NK-92 treated with Interleukin-12 subunit alpha and Interleukin-12 subunit beta, amount 100 ng/mL, for 24 hours (cell line): ENCODE results near the gene DCAF6.

ENCODE experiments used
- DNase-seq: peaks from one replicate; lab custom pipeline; 2025; lab: John Stamatoyannopoulos, UW

The DCAF6 gene

DNA sequence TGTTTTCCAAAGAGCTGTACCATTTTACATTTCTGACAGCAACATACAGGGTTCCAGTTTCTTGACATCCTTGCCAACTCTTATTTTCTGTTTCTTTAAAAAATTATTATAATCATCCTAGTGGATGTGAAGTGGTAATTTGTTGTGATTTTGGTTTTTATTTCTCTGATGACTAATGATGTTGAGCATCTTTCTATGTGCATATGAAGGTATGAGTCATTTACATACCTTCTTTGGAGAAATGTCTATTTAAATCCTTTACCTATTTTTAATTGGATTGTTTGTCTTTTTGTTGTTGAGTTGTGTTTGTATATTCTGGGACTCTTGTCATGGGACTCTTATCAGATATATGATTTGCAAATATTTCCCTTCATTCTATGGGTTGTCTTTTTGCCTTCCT, 21.2 kb downstream of the DCAF6 start:
- no peak for DNase-seq

DNA sequence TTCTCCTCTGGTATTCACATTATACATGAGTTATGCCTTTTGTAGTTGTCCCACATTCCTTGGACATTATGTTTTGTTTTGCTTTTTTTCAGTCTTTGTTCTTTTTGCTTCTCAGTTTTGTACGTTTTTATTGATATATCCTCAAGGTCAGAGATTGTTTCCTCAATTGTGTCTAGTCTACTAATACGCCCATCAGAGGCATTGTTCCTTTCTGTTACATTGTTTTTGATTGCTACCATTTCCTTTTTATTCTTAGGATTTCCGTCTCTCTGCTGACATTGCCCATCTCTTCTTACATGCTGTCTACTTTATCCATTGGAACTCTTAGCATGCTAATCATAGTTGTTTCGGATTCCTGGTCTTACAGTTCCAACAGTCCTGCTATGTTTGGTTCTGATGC, 28.2 kb downstream of the DCAF6 start:
- DNase-seq: no peak

DNA sequence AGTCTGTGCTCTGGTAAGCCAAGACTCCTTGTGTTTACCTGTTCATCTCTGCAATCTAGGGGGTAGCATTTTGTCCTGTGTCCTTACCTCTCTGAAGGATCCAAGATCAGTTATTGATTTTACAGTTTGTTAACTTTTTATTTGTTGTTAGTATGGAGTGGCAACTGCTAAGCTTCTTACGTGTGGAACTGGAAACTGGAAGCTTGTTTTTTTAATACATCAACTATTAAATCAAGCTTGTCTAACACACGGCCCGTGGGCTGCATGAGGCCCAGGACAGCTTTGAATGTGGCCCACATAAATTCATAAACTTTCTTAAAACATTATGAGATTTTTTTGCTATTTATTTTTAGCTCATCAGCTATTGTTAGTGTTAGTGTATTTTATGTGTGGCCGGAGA, 29.6 kb downstream of the DCAF6 start:
- DNase-seq: no peak

DNA sequence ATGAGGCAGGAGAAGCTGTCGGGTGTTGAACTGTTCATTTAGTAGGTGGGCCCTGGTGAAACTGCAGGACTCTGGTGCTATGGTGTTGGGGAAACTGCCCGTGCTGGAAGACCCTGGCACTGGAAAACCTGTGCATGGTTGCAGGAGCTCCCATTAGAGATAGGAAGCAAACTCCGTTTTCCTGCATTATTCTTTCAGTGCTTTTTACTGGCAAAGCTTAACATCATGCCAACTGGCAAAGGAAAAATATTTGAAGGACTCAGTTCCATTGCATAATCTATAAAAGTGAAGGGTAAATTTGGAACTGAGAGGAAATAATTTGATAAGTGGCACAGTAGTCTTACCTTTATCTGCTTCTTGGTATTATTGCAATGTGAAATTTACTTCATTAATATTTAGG, 32.1 kb downstream of the DCAF6 start:
- DNase-seq: no peak

DNA sequence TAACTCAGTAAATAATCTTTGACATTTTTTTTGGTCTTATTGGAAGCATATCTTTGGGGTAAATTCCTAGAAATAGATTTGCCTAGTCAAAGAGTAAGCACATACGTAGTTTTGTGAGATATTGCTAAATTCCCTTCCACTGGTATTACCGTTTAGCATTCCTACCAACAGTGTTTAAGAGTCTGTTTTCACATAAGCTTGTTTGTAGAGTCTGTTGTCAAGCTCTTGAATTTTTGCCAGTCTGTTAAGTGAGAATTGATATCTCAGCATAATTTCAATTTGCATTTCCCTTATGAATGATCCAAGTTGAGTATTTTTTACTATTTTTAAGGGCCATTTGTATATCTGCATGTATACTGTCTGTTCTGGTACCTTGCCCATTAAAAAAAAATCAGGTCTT, 37.3 kb downstream of the DCAF6 start:
- DNase-seq: no peak

DNA sequence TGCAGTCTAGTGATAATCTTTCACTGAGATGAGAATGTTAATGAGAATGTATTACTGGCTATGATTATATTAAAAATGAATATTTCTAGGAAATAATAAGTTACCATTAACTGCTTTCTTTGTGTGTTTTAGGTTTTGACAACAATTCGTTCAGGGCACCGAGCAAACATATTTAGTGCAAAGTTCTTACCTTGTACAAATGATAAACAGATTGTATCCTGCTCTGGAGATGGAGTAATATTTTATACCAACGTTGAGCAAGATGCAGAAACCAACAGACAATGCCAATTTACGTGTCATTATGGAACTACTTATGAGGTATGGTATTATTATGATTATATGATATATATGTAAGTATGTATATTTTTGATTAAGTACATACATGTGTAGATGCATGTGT, 38.2 kb downstream of the DCAF6 start:
- DNase-seq: no peak

DNA sequence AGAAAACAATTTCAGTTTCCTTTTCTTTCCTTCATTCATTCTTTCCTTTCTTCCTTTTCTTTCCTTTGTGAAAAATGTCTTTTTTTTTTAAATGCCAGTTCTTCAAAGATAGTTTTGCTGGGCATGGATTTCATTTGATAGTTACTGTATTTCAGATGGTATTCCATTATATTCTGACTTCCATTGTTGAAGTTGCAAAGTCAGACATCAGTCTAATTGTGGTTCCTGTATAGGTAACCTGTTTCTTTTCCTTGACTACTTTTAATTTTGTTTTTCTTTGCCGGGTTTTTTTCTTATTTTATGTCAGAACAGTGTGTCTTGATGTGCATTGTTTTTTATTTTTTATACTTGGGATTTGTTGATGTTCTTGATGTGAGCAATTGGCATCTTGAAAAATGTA, 40.8 kb downstream of the DCAF6 start:
- no peak for DNase-seq

DNA sequence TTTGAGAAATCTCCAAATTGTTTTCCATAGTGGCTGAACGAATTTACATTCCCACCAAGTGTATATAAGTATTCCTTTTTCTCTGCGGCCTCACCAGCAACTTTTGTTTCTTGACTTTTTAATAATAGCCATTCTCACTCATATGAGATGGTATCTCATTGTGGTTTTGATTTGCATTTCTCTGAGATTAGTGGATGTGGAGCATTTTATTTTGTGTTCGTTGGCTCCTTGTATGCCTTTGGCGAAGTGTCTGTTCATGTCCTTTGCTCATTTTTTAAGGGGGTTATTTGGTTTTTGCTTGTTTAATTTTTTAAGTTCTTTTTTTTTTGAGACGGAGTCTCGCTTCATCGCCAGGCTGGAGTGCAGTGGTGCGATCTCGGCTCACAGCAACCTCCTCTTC, 45.5 kb downstream of the DCAF6 start:
- no peak for DNase-seq

DNA sequence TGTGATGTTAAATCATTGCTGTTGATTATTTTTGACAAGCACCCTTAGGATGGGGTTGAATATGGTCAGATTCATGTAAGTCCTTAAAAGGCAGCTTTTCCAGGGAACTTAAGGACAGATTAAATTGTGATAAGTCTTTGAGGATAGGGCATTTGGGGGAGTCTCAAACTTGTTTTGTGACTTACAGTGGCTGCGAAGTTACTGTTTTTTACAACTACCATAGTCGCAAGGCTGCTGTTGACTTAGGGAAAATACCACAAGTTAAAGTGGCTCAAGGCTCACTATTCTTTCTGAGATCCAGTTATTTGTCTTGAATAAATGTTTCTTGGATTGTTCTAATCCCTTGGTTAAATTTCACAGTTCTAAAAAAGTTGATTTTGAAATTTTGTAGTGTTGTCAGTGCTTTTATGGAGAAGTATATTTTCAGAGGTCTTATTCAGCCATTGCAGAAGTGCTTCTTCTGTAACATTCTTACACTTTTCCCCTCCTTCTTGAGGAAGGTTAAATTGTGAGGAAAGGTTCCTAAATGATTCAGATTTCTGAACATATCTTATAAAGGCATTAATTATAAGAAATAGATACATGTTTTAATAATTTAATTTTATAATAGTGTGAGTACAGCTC, 47.4 kb downstream of the DCAF6 start:
- no peak for DNase-seq

DNA sequence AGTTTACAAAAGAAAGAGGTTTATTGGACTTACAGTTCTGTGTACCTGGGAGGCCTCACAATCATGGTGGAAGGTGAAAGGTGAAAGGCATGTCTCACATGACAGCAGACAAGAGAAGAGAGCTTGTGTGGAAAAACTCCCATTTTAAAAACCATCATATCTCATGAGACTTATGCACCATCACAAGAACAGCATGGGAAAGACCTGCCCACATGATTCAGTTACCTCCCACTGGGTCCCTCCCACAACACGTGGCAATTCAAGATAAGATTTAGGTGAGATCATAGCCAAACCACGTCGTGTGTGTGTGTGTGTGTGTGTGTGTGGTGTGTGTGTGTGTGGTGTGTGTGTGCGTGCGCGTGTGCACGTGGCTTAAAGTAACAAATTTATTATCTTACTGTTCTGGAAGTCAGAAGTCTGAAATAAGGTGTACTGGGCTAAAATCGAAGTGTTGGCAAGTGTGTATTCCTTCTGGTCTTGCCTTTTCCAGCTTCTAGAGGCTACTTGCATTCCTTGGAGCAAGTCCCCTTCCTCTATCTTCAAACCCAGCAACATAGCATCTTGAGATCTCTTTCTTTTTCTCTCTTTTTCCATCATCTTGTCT, 48.5 kb downstream of the DCAF6 start:
- no peak for DNase-seq

DNA sequence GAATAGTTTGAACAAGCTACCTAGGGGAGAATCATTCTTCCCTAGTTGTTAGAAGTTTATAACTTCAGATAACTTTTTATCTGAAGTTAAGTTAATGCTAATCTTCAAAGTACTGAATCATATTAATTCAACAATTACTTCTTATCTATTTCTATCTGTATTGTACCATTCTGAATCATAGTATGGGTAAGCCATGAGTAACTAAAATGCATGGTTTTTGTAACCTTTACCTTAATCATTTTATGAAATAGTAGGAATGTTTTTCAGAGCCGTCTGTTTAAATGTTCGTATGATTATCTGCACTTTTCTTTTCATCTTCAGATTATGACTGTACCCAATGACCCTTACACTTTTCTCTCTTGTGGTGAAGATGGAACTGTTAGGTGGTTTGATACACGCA, 50.7 kb downstream of the DCAF6 start:
- DNase-seq: no peak

DNA sequence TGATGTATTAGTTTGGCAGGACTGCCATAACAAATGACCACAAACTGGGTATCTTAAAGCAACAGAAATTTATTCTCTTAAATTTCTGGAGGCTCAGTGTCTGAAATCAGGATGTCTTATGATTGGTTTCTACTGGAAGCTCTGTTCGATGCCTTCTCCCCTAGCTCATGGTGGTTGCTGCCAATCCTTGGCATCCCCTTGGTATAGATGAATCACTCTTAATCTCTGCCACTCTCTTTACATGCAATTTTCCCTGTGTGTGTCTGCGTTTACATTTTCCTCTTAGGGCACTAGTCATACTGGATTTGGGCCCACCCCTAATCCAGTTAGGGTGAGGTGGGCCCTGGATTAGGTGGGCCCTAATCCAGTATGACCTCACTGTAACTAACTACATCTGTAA, 55.1 kb downstream of the DCAF6 start:
- no peak for DNase-seq

DNA sequence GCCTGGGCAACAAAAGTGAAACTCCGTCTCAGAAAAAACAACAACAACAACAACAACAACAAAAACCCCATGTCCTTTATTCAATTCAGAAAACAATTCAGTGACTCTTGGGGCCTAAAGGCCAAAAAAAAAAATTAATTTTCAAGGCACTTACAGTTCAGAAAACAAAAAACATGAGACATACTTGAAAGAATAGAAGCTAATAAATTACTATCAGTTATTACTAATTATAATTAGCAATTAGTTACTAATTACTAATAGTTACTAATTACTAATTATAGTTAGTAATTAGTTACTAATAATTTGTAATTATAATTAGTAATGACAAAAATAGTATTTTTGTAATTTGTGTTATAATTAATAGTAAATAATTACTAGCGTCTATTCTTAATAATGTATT, 57.2 kb downstream of the DCAF6 start:
- no peak for DNase-seq

DNA sequence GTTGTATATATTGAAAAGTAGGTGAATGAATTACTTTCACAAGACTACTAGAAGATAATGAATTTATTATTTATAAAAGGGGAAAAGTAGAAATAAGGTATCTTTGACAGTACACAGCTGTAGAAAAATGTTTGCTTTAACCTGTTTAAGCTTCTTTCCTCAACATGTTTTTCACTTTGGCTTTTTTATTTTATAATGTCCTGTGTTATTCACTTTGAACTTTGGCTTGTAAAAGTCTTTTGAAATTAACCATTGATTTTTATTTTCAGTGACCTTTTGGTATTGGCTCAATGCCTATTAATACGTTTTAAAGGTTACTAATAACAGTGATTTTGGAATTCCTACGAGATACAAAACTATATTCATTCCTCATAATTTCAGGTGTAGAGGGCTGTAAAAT, 58.1 kb downstream of the DCAF6 start:
- DNase-seq: no peak

DNA sequence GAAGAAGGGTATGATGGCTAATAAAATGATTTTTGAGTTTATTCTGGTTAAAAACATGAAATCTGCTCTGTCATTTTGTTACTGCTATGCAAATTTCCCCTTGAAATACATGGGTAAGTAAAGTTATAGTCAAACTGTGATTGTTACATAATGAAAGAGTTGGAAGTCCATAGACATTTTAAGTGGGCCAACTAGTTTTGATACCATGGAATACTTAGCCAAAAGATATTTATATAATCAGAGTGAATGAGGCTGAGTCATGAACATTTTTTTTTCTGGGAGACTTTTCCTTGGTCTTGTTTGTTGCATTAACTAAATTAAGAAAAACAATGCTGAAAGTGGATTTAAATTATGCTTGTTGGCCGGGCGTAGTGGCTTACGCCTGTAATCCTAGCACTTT, 58.6 kb downstream of the DCAF6 start:
- DNase-seq: no peak

DNA sequence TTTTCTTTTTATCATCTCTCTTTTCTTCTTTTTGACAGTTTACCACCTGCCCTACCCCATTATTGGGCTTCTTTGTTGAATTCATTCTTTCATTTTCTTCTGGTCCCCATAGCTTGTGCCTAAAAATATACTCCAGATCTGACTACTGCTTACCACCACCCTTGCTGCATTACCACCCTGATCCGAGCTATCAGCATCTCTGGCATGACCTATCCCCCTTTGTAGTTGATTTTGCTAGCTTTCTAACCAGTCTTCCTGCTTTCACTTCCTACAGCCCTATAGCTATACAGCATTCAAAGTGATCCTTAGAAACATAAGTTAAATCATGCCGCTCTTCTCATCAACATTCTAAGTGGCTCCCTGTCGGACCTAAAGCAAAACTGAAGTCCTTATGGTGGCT, 59.8 kb downstream of the DCAF6 start:
- no peak for DNase-seq

DNA sequence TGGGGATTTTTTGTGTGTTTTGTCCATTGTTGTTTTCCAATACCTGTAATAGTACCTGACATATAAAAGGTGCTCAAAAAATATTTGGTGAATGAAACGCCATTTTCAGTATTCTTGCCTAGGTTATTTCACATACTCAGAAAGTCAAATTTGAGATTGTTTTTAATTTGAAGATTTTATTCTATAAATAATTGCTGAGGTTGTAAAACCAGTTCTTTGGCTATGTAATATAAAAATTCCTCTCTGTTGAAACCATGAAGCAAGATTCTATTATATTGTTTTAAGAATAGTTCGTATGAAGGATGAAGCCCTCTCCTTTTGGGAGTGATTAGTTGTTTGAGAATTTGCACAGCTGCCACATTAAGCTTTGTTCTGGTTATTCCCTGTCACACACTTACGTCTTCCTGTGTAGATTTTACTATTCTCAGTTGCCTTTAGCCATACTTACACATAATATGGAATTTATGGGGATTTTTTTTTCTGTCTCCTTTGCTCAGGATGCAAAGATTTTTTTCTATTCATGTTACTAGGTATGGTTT, 60.6 kb downstream of the DCAF6 start:
- DNase-seq: no peak

DNA sequence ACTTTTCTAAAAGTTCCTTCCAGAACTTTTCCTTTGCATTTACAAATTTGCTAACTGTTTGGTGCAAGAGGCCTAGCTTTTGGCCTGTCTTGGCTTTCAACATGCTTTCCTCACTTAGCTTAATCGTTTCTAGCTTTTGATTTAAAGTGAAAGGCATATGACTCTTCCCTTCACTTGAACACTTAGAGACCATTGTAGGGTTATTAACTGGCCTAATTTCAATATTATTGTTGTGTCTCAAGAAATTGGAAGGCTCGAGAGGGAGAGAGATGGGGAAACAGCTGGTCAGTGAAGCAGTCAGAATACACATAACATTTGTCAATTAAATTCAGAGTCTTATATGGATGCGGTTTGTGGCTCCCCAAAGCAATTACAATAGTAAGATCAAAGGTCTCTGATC, 63.4 kb downstream of the DCAF6 start:
- no peak for DNase-seq

DNA sequence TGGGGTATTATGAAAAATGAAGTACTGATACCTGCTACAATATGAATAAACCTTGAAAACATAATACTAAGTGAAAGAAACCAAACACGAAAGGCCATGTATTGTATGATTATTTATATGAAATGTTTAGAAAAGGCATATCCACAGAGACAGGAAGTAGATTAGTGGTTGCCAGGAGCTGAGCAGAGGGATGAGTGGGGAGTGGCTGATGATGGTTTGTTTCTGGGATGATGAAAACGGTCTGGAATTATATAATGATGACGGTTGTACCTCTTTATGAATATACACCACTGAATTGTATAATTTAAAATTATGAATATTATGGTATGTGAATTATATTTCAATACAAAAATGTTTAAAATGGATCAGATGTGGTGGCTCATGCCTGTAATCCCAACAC, 64.2 kb downstream of the DCAF6 start:
- DNase-seq: no peak

DNA sequence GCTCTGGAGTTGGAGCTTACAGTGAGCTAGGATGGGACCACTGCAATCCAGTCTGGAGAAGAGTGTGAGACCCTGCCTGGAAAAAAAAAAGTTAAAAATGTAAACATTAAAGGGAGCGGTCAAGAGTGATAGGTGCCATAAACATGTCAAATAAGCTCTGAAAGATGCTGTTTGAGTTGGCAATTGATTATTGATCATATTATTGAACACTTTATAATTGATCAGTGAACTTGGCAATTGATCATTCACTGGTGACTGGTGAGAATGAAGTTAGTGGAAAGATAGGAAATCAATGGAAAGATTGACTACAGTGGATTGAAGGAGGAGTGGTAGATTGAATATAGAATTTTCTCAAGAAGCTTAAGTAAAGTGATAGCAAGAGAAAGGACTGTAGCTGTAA, 64.7 kb downstream of the DCAF6 start:
- DNase-seq: no peak

DNA sequence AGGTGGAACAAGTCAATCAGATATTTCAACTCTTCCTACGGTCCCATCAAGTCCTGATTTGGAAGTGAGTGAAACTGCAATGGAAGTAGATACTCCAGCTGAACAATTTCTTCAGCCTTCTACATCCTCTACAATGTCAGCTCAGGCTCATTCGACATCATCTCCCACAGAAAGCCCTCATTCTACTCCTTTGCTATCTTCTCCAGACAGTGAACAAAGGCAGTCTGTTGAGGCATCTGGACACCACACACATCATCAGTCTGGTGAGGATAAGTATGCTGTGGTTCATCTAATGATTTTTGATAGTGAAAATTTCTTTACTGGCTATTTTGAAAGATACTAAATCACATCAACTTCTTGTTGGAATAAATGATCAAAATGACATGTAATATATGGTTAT, 68.0 kb downstream of the DCAF6 start:
- DNase-seq: no peak

DNA sequence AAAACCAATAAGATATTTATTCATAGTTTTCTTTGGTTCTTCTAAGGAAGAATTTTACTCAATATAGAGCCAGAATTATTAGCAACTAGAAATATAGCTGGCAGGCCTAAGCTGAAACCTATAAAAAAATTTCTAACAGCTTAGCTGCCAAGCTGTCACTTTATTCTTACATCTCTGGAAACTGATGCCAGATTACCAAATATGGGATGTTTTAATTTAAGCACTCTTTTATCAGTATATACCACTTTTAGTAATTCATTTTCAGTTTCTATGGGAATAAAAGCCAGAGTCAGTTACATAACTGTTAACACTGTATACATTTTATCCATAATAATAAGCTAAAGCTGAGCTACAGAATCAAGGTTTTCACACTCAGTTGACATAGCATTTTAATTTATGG, 69.0 kb downstream of the DCAF6 start:
- no peak for DNase-seq

DNA sequence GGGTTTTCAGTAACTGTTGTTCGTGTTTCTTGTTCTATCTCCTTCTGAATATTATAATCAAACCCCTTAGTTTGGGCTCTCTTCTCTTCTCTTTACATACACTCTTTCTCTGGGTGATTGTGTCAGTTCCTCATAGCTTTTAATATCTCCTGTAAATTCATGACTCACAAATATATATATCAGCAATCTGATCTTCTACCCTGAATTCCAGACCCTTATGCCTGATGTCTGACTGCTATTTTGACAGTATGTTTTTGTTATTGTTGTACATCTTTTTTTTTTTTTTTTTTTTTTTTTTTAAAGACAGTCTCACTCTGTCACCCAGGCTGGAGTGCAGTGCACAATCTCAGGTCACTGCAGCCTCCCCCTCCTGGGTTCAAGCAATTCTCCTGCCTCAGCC, 71.2 kb downstream of the DCAF6 start:
- DNase-seq: no peak

DNA sequence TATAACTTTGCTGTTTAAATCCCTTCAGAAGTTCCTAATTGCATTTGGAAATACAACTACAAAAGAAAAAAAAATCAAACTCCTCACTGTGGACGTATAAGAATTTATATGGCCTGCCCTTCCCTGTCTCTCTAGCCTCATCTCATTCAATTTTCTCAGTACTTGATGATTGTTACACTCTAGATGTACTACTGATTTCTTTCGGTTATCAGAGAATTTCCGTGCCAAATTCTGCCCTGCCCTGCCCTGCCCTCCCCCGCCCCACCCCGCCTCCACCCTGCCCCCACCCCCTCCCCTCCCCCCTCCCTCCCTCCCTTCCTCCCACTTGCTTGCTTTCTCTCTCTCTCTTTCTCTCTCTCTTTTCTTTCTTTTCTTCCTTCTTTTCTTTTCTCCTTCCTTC, 72.1 kb downstream of the DCAF6 start:
- DNase-seq: no peak
